HG03460 (cell line): ENCODE measurements around the gene HOGA1.
A peak's percentile ranks its signal among the peaks of the same experiment; 100 is the strongest.

Experiments
- ATAC-seq: cut with Tn5 transposase; IDR thresholded peaks from one replicate; pipeline ENCODE4 v1.9.1; 2021; ENCODE audit not compliant: unreplicated experiment

HOGA1 gene

DNA sequence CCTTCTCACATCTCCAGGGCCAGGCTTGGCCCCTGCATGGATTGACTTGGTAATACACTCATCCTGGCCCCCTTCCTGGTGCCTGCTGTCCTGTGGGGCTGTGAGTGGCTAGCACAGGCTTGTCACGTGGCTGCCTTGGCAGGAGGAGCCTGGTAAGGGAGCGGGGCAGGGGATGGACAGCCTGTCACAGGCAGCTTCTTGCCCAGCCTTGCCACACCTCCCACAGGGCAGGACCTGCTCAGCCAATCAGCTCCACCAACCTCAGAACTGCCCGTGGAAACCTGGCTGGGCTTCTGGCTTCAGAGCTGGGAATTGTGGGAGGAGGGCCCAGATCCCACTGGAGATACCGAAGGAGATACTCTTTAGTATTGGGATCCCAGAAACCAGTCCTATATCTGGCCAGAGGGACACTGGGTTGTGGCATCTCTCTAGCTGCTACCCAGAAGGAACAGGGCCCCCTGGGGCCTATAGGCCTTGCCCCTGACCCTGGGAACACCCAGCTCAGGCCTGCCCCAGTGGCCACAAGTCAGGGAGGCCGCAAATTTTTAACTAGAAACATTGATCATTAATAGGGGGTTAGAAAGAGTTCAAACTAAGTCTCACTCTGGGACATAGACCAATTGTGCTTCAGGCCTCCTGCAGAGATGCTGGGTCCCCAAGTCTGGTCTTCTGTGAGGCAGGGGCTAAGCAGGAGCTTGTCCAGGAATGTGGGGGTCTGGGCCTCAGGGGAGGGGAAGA lies at the start of gene HOGA1:
Gene HOGA1, plus strand, starts transcription at position 330 of the 738 bp plus-strand sequence. Its CDS starts 315 bp downstream, at position 645.
- ATAC-seq: peak; percentile 66

DNA sequence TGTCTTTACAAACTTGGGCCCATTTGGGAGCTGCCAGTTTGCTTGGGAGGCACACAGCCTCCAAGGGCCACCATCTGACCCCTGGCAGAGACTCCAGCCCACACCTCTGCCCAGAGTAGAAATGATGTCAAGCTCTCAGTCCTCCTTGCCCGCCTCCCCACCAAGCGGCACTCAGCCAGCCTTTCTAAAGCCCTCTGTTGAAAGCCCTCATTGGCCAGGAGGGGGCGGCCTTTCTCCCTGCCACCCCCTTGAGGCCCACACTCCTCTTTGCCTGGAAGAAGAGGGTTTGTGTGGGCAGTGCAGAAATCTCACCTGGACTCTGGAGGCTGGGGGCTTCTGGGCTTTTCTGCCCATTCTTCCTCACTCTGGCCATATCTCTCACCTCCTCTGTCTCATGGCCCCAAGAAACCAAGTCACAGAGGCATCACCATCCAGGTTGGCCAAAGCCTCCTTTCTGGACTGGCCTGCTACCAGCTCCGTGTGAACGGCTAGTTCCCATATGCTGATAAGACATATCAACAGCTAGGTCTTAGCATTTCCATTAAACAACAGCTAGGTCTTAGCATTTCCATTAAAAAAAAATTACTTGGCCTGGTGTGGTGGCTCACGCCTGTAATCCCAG lies 49.3 kb upstream of the HOGA1 start:
- no peak for ATAC-seq

DNA sequence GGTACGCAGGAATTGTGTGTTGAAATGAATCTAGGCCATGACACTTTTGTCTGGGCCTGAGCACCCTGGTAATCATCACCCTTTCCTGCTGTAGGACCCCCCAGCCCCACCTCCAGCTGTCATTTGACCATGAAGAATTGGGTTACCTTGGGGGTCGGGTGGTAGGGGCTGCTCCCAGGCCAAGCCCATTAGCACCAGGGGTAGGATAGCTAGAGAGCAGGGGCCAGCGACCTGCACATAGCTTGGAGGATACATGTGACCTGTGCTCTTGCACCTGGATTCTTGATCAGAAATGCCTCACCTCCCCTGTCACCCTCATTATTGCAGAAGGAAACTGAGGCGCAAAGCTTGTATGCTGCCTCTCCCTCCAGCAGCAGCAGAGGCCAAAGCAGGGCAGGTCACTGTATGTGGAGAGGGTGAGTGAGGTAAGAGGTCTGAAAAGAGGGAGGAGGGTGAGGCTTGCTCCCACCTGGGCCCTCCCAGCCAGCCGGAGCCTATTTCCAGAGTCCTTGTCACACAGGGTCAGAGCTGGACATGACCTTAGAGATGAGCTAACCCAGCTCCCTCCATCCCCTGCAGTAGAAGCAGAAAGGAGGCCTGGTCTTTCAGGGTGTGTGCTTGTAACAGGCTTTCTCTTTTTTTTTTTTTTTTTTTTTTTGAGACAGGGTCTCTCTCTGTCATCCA lies 46.9 kb upstream of the HOGA1 start:
- ATAC-seq: no peak

DNA sequence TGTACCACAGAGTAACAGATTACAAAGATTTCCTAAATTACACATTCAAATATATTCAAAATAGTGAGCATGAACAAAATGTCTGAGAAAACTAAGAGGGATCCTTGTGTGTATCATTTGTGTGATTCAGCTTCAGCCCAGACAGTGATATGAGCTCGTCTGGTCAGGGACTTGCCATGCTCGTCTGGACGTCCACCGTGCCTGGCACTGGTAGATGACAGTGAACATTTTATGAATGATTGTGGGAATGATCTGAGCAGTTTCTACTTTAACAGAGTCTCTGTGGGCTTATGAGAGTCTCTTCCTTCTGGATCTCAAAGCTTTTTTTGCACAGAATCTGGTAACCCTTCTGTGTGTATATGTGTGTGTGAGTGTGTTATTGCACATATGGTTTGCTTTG lies 45.8 kb upstream of the HOGA1 start:
- ATAC-seq: no peak

DNA sequence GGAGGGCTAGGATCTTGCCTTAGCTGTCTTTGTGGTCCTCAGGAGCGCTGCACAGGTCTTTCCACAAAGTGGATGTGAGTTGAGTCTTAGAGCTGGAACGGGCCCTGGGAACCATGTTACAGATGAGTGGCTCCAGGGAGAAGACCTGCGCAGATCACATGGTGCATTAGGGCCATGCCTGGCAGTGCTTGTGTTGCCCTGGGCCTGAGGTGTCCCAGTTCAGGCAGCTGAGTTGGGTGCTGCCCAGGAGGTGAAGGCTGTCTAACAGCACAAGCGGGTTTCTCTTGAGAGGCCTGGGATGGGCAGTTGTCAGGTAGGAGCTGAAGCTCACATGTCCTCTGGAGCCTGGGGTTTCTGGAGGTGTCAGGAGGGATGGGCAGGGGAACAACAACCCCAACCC lies 45.4 kb upstream of the HOGA1 start:
- no peak for ATAC-seq

DNA sequence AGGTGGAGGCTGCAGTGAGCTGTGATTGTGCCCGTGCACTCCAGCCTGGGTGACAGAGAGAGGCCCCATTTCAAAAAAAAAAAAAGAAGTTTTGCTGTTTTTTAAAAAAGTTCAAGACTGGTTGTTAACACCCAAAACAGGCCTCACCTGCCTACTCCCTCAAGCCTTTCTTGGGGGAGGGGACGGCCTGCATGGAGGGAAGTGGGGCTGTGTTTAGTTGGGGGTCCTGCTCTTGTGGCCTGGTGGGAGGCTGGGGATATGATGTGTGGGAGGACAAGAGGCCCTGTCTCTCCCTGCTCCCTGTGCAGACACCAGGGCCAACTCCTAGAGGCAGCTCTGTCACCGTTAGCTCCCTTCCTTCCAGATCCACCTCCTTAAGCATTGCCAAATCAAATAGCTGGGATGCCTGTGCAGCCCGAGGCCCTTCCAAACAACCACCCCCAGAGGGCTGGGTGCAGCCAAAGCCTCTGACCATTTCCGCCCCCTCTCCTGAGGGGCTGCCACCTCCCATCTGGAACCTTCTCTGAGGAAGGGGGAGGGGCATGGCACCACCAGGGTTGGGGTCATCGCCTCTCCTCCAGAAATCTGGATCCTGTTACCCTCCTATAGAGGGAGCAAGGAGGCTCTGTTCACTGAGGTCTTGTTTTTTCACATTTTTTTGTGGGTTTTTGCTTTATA lies 44.5 kb upstream of the HOGA1 start:
- no peak for ATAC-seq

DNA sequence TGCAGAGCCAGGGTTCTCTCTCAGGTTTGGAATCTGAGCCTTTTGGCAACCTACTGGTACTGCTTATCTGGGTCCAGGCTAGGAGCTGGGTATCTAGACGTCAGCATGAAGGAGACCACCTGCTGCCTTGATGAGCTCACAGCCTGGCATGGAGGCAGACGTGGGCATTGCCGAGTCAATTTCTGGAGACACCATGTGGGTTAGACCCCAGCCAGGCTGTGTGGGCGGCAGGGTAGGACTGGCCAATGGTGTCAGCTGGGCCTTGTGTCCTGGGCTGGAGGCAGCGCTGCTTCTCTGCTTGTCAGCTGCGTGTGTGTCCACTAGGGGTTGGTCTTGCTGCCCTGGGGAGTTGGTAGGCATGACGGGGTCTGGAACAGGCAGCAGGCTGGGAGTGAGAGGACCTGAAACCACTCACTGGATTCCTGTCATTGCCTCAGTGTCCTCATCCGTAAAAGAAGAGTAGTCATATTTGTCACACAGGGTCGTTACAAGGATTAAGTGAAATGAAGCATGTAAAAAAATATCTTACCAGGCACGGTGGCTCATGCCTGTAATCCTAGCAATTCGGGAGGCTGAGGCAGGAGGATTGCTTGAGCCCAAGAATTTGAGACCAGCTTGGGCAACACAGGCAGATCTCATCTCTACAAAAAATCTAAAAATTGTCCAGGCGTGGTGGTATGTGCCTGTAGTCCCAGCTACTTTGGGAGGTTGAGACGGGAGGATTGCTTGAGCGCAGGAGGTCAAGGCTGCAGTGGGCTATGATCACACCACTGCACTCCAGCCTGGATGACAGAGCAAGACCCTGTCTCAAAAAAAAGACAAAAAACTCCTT lies 43.3 kb upstream of the HOGA1 start:
- no peak for ATAC-seq

DNA sequence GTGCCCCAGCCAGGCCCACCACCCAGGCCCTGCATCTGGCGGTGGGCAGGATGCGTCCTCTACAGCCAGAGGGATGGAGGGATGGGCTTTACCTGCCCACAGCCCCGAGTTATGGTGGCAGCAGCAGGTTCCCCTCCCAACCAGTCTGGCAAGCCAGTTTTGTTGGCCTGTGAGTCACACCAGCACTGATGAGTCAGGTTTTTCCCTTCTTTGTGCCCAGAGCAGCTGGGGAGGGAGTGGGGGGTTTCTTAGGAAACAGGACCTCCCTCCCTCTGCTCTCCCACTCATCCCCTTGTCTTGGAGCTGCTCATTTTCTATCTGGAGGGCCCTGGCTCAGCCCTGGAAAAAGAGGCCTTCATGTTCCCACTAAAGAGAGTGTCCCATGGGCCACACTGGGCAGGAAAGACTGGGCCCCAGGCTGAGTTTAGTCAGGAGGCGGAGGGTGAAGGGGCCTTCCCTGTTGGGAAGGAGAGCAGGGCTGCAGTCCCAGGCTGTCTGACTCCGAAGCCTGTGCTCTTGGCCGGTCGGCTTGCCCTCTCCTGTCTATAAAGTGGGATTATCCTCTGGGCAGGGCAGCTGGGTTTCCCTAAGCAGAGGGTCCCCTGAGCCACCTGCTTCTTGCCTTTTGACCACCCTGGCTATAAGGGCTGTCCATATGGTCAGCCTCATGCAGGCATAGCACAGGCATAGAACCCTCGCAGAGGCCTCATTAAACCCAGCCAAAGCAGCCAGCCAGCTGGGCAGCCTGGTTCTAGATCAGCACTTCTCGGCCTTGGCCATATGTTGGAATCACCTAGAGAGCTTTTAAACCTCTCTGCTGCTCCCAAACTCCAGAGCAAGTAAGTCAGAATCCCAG lies 41.8 kb upstream of the HOGA1 start:
- ATAC-seq: no peak

DNA sequence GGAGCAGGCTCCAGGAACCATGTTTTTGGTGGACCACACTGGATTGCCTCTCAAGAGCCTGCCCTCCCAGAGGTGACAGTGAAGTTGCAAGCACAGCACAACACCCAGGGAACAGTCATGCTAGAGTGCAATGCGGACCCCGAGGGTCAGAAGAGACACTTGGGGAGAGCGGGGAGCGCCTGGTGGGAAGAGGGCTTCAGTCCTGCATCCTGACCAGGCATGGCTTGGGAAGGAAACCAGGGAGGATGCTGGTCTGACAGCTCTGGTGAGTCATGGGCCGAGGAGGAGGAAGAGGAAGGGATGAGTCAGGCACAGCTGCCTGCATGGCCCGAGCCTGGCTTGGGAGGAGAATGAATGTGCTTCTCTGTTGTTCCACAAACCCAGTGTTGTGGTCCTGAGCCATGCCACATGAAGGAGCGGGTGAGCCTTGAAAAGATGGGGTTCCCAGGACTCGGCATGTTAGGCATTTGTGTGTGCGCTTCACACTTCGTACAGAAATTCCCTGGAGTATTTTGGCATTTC lies 41.1 kb upstream of the HOGA1 start:
- no peak for ATAC-seq

DNA sequence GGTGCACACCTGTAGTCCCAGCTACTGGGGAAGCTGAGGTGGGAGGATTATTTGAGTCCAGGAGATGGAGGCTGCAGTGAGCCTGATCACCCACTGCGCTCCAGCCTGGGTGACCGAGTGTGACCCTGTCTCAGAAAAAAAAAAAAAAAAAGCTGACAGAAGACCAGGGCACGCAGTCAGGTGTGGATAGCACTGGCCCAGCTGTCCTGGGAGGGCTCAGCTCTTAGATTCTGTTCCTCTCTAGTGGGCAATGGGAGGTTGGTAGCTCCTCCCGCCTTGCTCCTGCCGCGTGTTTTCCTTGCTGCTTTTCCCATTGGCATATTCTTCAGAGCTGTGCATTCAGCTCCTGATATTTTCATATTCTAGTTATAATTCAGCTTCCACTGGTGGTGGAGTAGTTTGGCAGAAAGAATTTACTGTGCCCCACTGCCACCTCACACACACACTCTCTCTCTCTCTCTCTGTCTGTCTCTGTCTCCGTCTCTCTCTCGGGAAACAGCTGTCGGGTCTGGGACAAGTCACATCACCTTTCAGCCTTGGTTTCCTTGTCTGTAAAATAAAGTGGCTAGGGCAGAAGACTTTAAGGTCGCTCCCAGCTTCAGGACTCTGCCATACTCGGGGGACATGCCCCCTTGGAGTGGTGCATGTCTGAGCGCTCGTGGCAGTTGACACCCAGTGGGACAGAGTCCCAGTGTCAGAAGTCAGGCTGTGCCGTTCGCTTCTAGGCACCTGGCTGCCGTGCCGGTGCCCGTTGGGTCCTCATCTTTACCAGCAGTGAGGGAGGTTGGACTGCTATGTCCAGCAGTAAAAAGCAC lies 37.5 kb upstream of the HOGA1 start:
- no peak for ATAC-seq

DNA sequence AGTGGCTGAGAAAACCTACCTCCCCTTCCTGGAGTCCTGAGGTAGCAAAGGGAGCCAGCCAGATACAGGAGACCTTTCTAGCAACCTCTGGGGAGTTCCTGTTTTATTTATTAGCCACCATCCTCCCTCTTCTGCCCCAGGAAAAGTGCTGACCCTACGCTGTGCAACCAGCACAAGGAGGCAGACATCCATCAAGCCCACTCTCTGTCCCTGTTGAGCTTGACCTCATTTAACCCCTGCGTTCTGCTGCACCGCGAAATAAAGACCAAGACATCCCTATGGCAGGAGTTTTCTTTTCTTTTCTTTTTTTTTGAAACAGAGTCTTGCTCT lies 37.0 kb upstream of the HOGA1 start:
- no peak for ATAC-seq

DNA sequence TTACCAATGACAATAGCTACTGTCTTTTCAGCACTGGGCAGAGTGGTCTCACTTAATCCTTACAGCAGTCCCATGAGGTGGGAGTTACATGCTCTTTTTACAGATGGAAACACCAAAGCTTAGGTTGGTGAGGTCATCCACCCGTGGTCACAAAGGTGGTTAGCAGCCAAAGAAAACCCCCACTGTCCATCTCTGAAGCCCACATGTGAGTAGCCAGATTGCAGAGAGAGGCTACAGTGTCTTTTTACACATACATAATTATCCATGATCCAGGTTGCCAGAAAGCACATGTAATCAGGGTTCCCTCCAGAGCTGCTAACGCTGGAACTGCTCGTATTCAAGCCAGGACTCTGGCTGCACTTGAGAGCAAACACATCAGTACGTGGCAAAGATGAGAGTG lies 36.2 kb upstream of the HOGA1 start:
- no peak for ATAC-seq

DNA sequence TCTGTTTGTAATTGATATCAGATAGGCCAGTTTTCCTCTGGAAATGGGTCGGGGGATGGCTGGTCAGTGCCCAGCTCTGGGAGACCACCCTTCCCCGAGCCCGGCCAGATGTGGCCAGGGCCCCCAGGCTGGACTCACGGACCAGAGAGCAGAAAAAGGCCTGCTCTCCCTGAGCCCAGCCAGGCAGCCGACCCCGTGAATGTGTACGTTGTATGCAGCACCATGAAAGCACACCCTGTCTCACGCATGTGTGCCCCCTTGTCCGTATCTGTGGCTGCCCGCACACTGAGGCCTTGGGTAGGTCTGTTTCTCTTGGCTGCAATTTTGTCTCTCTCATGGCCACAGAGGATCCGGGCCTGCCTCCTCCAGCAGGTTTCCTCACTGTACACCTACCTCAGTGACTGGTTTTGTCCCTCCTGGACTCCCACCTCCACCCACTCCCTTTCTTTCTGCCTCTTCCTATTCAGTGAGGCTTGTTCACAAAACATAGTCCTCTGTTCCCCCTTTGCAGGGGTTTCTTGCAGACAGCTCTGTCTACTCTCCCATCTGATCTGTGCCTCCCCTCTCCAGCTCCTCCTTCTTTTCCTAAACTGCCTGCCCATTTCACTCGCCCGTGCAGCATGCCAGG lies 35.2 kb upstream of the HOGA1 start:
- ATAC-seq: no peak

DNA sequence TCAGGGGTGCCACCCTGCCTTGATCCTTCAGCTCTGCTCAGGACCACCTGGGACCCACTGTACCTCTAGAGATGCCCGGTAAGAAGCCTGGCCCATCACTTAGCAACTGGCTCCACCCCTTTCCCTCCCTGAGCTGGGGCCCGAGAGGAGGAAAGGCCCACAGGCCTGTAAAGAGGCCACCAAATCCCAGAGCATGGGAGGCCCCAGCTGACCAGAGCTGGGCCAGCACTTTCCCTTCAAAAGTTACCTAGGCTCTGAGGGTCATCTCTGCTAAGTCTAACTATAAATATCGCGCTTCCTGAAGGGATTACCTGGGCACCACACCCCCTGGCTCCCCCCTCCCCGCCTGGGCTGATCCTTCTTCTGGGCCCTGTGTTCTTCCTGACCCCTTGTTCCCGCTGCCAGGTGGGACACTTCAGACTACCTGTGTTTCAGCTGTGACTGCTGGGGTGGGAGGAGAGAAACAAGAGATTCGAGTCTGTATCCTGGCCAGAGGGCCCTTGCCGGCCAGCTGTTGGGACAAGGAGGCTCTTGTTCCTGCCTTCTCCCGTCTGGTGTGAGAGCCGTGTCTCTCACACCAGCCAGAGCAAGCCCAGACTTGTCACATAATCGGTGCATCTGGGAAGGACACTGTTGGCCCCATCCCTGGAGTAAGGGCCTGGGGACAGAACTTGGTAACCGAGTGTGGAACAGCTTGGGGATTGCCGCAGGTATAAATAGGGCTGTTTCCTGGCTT lies 34.4 kb upstream of the HOGA1 start:
- no peak for ATAC-seq

DNA sequence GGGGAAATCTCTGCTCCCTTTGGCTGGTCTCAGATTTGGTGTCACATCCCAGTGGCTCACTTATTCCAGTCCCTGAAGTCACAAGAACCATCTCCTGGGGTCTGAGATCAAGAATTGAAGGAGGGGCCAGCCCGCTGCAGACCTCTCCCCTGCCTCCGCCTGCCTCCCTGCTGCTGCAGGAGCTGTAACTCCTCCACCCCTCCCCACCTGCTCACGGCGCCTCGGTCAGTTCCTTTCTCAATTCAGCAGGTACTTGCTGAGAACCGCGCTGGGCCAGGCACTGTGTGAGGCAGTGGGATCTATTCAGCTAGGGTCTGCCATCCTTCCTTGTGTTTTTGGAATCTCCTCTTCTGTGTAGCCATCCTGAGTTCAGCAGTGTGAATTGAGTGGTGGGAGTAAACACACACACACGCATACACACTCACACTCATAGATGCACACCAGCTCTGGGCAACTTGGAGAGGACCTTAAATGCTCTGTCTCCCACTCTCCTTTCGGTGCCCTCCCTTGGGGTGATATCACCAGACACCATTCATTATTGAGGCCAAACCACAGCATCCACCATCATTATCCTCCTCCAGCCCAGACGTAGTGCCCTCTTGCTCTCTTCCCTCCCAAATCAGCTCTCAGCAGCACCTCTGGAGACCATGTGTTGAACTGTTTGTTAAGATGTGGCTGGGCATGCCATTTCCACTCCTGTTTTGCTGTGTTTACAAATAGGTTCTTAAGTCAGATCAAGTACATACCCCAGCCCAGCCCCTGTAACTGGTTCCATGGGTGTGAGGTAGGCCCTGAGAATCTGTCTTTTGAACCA lies 33.6 kb upstream of the HOGA1 start:
- ATAC-seq: no peak

DNA sequence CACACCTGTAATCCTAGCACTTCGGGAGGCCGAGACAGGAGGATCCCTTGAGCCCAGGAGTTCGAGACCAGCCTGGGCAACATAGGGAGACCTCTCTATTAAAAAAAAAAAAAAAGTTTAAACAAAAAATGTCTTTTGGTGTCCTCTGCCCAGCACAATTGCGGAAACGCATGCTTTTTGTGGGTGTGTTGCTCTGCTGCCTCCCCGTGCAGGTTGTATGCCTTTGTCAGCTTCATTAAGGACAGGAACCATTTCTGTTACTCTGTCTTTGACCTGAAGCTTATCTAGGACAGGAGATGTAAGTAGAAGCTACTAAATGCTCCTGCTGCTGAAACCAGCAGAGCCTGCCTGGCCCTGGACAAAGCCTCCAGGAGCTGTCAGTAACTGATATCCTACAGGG lies 32.9 kb upstream of the HOGA1 start:
- ATAC-seq: no peak

DNA sequence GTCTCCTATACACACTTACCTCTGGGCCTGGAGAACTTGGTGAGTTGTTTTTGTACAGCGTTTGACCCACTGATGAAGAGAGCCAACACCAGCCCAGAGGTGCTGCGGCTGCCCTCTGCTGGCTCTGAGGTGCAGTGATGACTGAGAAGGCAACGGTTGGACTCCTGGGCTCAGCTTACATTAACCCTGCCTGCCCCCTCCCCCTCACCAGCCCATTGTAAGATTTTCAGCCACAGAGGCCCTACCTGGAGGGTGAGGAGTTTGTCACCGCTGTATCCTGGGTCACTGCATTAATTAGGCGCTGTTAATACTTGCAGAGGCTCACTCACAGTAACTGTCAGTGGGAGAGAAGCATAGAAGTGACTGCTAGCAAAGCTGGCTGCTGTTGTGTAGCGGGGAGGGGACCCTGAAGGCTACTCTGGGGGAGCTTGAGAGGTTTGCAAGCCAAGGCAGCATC lies 30.6 kb upstream of the HOGA1 start:
- ATAC-seq: peak; percentile 87
